IMR-90 (cell line): ENCODE measurements around the gene TTC7B. TPM values are rescaled to one million over a fixed set of nuclear protein-coding genes. Genes with fewer than 3 reads are reported as not detected.

Experiments used
- ATAC-seq: fragments of 200-7000 bp; cut with Tn5 transposase; 2 replicates; pipeline ENCODE4 v1.9.1; 2020; ENCODE audit warnings: low read depth, mild to moderate bottlenecking, moderate library complexity
- BruUV-seq: library from RNA; stranded (reverse); fragments of 400-500 nt; replicated peaks from 2 replicates; lab custom pipeline; 2021; lab: Mats Ljungman, UMichigan
- CTCF ChIA-PET: fragments of 300-600 bp; formaldehyde crosslinking; extraction: SDS; loops from one replicate; lab custom pipeline; 2021; ENCODE audit warnings: antibody characterized with exemption; lab: Yijun Ruan, JAX
- POLR2A ChIA-PET: fragments of 300-600 bp; sonication (Branson Sonifier 250); formaldehyde crosslinking; loops from one replicate; lab custom pipeline; 2022; ENCODE audit warnings: antibody characterized with exemption; ENCODE audit not compliant: unreplicated experiment; lab: Charles Lee
- DNase-seq: peaks from one replicate; pipeline ENCODE4 v3.0.0; 2013
- H2AFZ ChIP-seq: replicated peaks from 2 replicates; pipeline ENCODE3; 2013; ENCODE audit warnings: low read length, mild to moderate bottlenecking; ENCODE audit not compliant: poor library complexity
- H2AK5ac ChIP-seq: 2 replicates; pipeline ENCODE4 v1.6.1; 2013; ENCODE audit warnings: low read depth, low read length, inconsistent platforms
- H2AK9ac ChIP-seq: replicated peaks from 2 replicates; pipeline ENCODE3; 2013; ENCODE audit warnings: mild to moderate bottlenecking, low read depth, low read length, moderate library complexity; ENCODE audit not compliant: poor library complexity
- H2BK120ac ChIP-seq: 2 replicates; pipeline ENCODE4 v1.6.1; 2013; ENCODE audit warnings: low read depth, low read length, inconsistent platforms
- H2BK15ac ChIP-seq: 3 replicates; pipeline ENCODE4 v1.6.1; 2013; ENCODE audit warnings: low read depth, low read length, inconsistent platforms
- H2BK20ac ChIP-seq: 2 replicates; pipeline ENCODE4 v1.6.1; 2013; ENCODE audit warnings: low read depth, mild to moderate bottlenecking, inconsistent platforms, low read length, moderate library complexity
- H2BK5ac ChIP-seq: 2 replicates; pipeline ENCODE4 v1.6.1; 2013; ENCODE audit warnings: mild to moderate bottlenecking, low read depth, low read length, inconsistent platforms; ENCODE audit not compliant: poor library complexity, severe bottlenecking
- H3K14ac ChIP-seq: replicated peaks from 2 replicates; pipeline ENCODE4 v1.6.1; 2013; ENCODE audit warnings: low read depth, low read length, inconsistent platforms
- H3K18ac ChIP-seq: 2 replicates; pipeline ENCODE4 v1.6.1; 2013; ENCODE audit warnings: low read depth, low read length, control low read depth
- H3K23ac ChIP-seq: 2 replicates; pipeline ENCODE4 v1.6.1; 2013; ENCODE audit warnings: low read depth, low read length, inconsistent platforms
- H3K27ac ChIP-seq: 2 replicates; pipeline ENCODE4 v1.5.1; 2013; ENCODE audit warnings: mild to moderate bottlenecking, control low read depth, low read length; ENCODE audit not compliant: insufficient read depth
- H3K27me3 ChIP-seq: 2 replicates; pipeline ENCODE4 v1.6.1; 2013; ENCODE audit warnings: low read length; ENCODE audit not compliant: control insufficient read depth, insufficient read depth
- H3K36me3 ChIP-seq: 2 replicates; pipeline ENCODE4 v1.6.1; 2013; ENCODE audit warnings: low read length, mixed read lengths; ENCODE audit not compliant: control insufficient read depth, insufficient read depth
- H3K4ac ChIP-seq: 2 replicates; pipeline ENCODE4 v1.6.1; 2013; ENCODE audit warnings: low read depth, low read length, inconsistent platforms
- H3K4me1 ChIP-seq: 2 replicates; pipeline ENCODE4 v1.6.1; 2013; ENCODE audit warnings: low read length, mixed read lengths; ENCODE audit not compliant: control insufficient read depth, insufficient read depth
- H3K4me2 ChIP-seq: 2 replicates; pipeline ENCODE4 v1.6.1; 2013; ENCODE audit warnings: low read depth, mild to moderate bottlenecking, control low read depth, low read length, moderate library complexity
- H3K4me3 ChIP-seq: 2 replicates; pipeline ENCODE4 v1.5.1; 2013; ENCODE audit warnings: low read depth, mild to moderate bottlenecking, control low read depth, low read length, moderate library complexity; ENCODE audit not compliant: insufficient read depth
- H3K56ac ChIP-seq: 2 replicates; pipeline ENCODE4 v1.6.1; 2013; ENCODE audit warnings: low read length, inconsistent platforms; ENCODE audit not compliant: insufficient read depth; ENCODE audit errors: extremely low read depth
- H3K79me1 ChIP-seq, 2 experiments: 2 replicates each; pipeline ENCODE4 v1.6.1; 2013; ENCODE audit warnings: low read length in 2 of 2, inconsistent platforms in 1 of 2, low read depth in 1 of 2
- H3K9ac ChIP-seq: 2 replicates; pipeline ENCODE4 v1.6.1; 2013; ENCODE audit warnings: low read depth, low read length, control low read depth
- H3K9me1 ChIP-seq: 2 replicates; pipeline ENCODE4 v1.6.1; 2013; ENCODE audit warnings: low read length, inconsistent platforms; ENCODE audit not compliant: insufficient read depth
- H3K9me3 ChIP-seq: 2 replicates; pipeline ENCODE4 v1.6.1; 2013; ENCODE audit warnings: low read length; ENCODE audit not compliant: control insufficient read depth, insufficient read depth
- H4K20me1 ChIP-seq: 2 replicates; pipeline ENCODE4 v1.6.1; 2013; ENCODE audit warnings: low read length, inconsistent platforms; ENCODE audit not compliant: insufficient read depth
- H4K5ac ChIP-seq: 2 replicates; pipeline ENCODE4 v1.6.1; 2013; ENCODE audit warnings: mild to moderate bottlenecking, low read depth, low read length, control low read depth
- H4K8ac ChIP-seq, 2 experiments: 2 replicates each; pipeline ENCODE4 v1.6.1; 2013; ENCODE audit warnings: low read depth in 2 of 2, low read length in 2 of 2, control low read depth in 1 of 2, inconsistent platforms in 1 of 2
- H4K91ac ChIP-seq: 2 replicates; pipeline ENCODE4 v1.6.1; 2013; ENCODE audit warnings: low read depth, low read length, inconsistent platforms; ENCODE audit not compliant: insufficient read depth
- CEBPB ChIP-seq: IDR thresholded peaks from 2 replicates; pipeline ENCODE4 v1.6.1; 2012; ENCODE audit warnings: low read depth, low read length, improper control_type of control experiment
- CHD1 ChIP-seq: IDR thresholded peaks from 2 replicates; pipeline ENCODE4 v1.6.1; 2012; ENCODE audit warnings: low read depth, low read length, improper control_type of control experiment
- ELK1 ChIP-seq: fragments of 150-350 bp; IDR thresholded peaks from 2 replicates; pipeline ENCODE4 v1.6.1; 2016; ENCODE audit warnings: low read depth, mild to moderate bottlenecking, low read length, moderate library complexity, borderline replicate concordance
- WGBS, 2 experiments: methylation state at CpG; one replicate each; pipeline versions ENCODE4 v1.1.5 to v1.1.7; 2013; ENCODE audit warnings: missing lambda C conversion rate in 2 of 2; ENCODE audit not compliant: insufficient read length in 1 of 2; ENCODE audit errors: extremely low coverage in 2 of 2; 5-methylcytosine and 5-hydroxymethylcytosine counted together
- dilution Hi-C: fragments of 300-500 bp; cut with HindIII; formaldehyde crosslinking; loops from one replicate; pipeline ENCODE4 v1.14.3; 2018; ENCODE audit warnings: low sequenced_read_pairs; ENCODE audit not compliant: unreplicated experiment
- in situ Hi-C: fragments of 300-500 bp; cut with MboI; formaldehyde crosslinking; loops from 3 replicates; pipeline ENCODE4 v1.14.3; 2019; ENCODE audit warnings: low sequenced_read_pairs, inconsistent platforms, mixed read lengths
- intact Hi-C: fragments of 100-400 bp; cut with micrococcal nuclease; formaldehyde crosslinking; loops from 2 replicates; pipeline ENCODE4 v1.10.0; 2022
- polyA plus RNA-seq, 3 experiments: library from polyadenylated mRNA; depleted of rRNA; stranded (reverse); fragments of >200 nt; gene quantifications; 2 replicates each; pipeline ENCODE4 v1.2.3, GENCODE V29; 2012; ENCODE audit warnings: low replicate concordance in 1 of 3
- total RNA-seq: library from RNA; depleted of rRNA; stranded (reverse); fragments of >200 nt; gene quantifications from 2 replicates; pipeline ENCODE4 v1.2.3, GENCODE V29; 2012

Gene TTC7B
- total and polyA plus RNA-seq, 2 of the 4 experiments (the other 2 are of a cell fraction), result 18.1 to 35.3 TPM

GRCh38 chr14:90850487-90850886 is 34.3 kb upstream of the TTC7B start:
- dilution Hi-C loops, result no loop called here
- POLR2A ChIA-PET, result no interaction called here
- Histone ChIP-seq H2AK5ac (no peak overlapping the region), H3K9me1 (0 out of 2 replicates have a peak, but pooled peaks cover 5% of the 10 kb centered on the region), H2BK20ac (no peak overlapping the region), H2AFZ (no peak overlapping the region), H2BK120ac (no peak overlapping the region), H3K23ac (no peak overlapping the region), H4K5ac (no peak overlapping the region), H3K4ac (no peak overlapping the region), H2BK5ac (no peak overlapping the region), H3K27me3 (0 out of 2 replicates have a peak, but pooled peaks cover 2% of the 10 kb centered on the region), H3K4me2 (no peak overlapping the region; the same call in 1 of the 2 replicates), H2AK9ac (no peak overlapping the region), H3K27ac (no peak overlapping the region), H3K18ac (no peak overlapping the region), H4K91ac (no peak overlapping the region), H3K56ac (peak overlapping the region; percentile 11; the same call in 1 of the 2 replicates), H4K8ac (no peak overlapping the region), H3K14ac (no peak overlapping the region), H2BK15ac (no peak overlapping the region), H3K9me3 (no peaks in the 10 kb centered on the region), H3K9ac (no peak overlapping the region), H3K4me3 (no peak overlapping the region), H3K79me1 (no peaks in the 10 kb centered on the region), H3K36me3 (no peaks in the 10 kb centered on the region), H4K20me1 (no peaks in the 10 kb centered on the region), H3K4me1 (no peaks in the 10 kb centered on the region)
- TF ChIP-seq CHD1 (no peak), CEBPB (no peak), ELK1 (no peak)
- intact Hi-C loops, result no loop called here
- in situ Hi-C loops, result no loop called here
- WGBS, 2 experiments, result 50% methylated on average over 2 of the region's 3 CpGs; no CpG with 5 or more reads in 1 of the 2 experiments
- DNase-seq, result peak; percentile 49
- CTCF ChIA-PET, result no interaction called here
- ATAC-seq, result peak; percentile 56
- BruUV-seq, result no TSS peak
